OCI-LY1 (cell line): ENCODE data around the gene DDAH1.

Source experiments
- EZH2 ChIP-seq: fragments of 200-600 bp; sonication (generic), shearing (Covaris generic); IDR thresholded peaks from 2 replicates; pipeline ENCODE4 v1.8.0; 2017; ENCODE audit warnings: borderline replicate concordance, mixed run types, mild to moderate bottlenecking, antibody characterized with exemption, low read length, moderate library complexity, mixed read lengths
- TF ChIP-seq, protein P1 (sequence below): fragments of 200-600 bp; sonication (generic), shearing (Covaris generic); IDR thresholded peaks from 2 replicates; pipeline ENCODE4 v1.5.1; 2017; ENCODE audit warnings: mild to moderate bottlenecking, antibody characterized with exemption, low read length, moderate library complexity, mixed read lengths

DNA sequence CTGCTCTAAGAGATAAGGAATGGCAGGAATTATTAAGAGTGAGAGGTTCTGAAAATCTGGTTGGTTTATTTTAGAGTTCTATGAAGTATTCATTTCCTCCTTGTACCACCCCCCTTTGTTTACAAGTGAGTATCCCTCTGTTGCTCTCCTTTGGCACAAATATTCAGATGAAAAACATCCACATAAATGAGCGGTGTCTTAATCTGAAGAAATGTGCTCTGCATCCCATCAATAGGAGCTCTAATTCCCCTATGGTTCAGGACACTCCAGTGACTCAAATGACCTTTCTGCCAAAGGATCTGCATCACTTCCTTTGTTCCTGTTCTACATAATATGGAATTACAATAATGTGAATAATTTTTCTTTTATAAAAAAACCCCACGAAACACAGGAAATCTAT, 16.6 kb downstream of the DDAH1 start:
- TF ChIP-seq, protein P1, sequence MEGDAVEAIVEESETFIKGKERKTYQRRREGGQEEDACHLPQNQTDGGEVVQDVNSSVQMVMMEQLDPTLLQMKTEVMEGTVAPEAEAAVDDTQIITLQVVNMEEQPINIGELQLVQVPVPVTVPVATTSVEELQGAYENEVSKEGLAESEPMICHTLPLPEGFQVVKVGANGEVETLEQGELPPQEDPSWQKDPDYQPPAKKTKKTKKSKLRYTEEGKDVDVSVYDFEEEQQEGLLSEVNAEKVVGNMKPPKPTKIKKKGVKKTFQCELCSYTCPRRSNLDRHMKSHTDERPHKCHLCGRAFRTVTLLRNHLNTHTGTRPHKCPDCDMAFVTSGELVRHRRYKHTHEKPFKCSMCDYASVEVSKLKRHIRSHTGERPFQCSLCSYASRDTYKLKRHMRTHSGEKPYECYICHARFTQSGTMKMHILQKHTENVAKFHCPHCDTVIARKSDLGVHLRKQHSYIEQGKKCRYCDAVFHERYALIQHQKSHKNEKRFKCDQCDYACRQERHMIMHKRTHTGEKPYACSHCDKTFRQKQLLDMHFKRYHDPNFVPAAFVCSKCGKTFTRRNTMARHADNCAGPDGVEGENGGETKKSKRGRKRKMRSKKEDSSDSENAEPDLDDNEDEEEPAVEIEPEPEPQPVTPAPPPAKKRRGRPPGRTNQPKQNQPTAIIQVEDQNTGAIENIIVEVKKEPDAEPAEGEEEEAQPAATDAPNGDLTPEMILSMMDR: no peak
- no peak for TF ChIP-seq EZH2
